HepG2 (cell line): ENCODE data around the gene AUP1. TPM values are rescaled to one million over a fixed set of nuclear protein-coding genes. Genes with fewer than 3 reads are reported as not detected.

Experiments
- ARID2 ChIP-seq: sonication (generic); formaldehyde crosslinking; IDR thresholded peaks from 2 replicates; pipeline ENCODE4 v1.8.1; 2022; ENCODE audit warnings: mild to moderate bottlenecking, missing genetic modification reagents, borderline replicate concordance
- FOXM1 ChIP-seq: sonication (generic); formaldehyde crosslinking; IDR thresholded peaks from 2 replicates; pipeline ENCODE4 v1.5.0; 2020; ENCODE audit warnings: missing genetic modification reagents
- HMG20B ChIP-seq: conservative IDR thresholded peaks from 2 replicates; pipeline ENCODE4 v1.6.1; 2016; ENCODE audit warnings: missing genetic modification reagents, missing compliant biosample characterization
- MAX ChIP-seq: IDR thresholded peaks from 2 replicates; pipeline ENCODE4 v1.6.1; 2012; ENCODE audit warnings: inconsistent platforms
- MXD1 ChIP-seq: sonication (generic); formaldehyde crosslinking; IDR thresholded peaks from 2 replicates; pipeline ENCODE4 v1.4.0; 2020; ENCODE audit warnings: mild to moderate bottlenecking, missing genetic modification reagents
- POLR2AphosphoS2 ChIP-seq: IDR thresholded peaks from 2 replicates; pipeline ENCODE4 v1.6.1; 2011; ENCODE audit warnings: low read depth, low read length, improper control_type of control experiment
- PREB ChIP-seq: sonication (generic); formaldehyde crosslinking; IDR thresholded peaks from 2 replicates; pipeline ENCODE4 v1.4.0; 2020; ENCODE audit warnings: missing genetic modification reagents
- ZNF280B ChIP-seq: sonication (generic); formaldehyde crosslinking; IDR thresholded peaks from 2 replicates; pipeline ENCODE4 v1.5.0; 2020; ENCODE audit warnings: missing genetic modification reagents, mild to moderate bottlenecking, borderline replicate concordance
- ZNF83 ChIP-seq: sonication (generic); formaldehyde crosslinking; IDR thresholded peaks from 2 replicates; pipeline ENCODE4 v1.4.0; 2020; ENCODE audit warnings: missing genetic modification reagents, mild to moderate bottlenecking, borderline replicate concordance
- polyA plus RNA-seq, 8 experiments: library from polyadenylated mRNA; depleted of rRNA in 3 of 8; stranded (reverse) in 7 of 8; unstranded in 1 of 8; fragments of >200 nt; fragmentation: Illumina TruSeq in 4 of 8; extraction: Trizol in 4 of 8; gene quantifications; 2 replicates each; pipeline versions ENCODE4 v1.2.1 to v1.2.3, GENCODE V29; 2011 to 2016; ENCODE audit warnings: low read depth in 4 of 8, missing spikeins in 1 of 8, mixed read lengths in 1 of 8; ENCODE audit not compliant: insufficient read depth in 1 of 8
- total RNA-seq, 5 experiments: library from RNA; depleted of rRNA; stranded (reverse); fragments of >200 nt; fragmentation: Illumina TruSeq; extraction: Trizol; gene quantifications; 2 replicates each; pipeline ENCODE4 v1.2.3, GENCODE V29; 2016; ENCODE audit warnings: low read depth in 1 of 5
- TF ChIP-seq, protein P1 (sequence below): sonication (generic); formaldehyde crosslinking; IDR thresholded peaks from 2 replicates; pipeline ENCODE4 v1.8.1; 2023; ENCODE audit warnings: mild to moderate bottlenecking, inconsistent platforms, moderate library complexity, missing genetic modification reagents, borderline replicate concordance
- TF ChIP-seq, protein P2 (sequence below), 2 experiments: sonication (generic) in 1 of 2; formaldehyde crosslinking in 1 of 2; IDR thresholded peaks; 2 replicates each; pipeline versions ENCODE4 v1.6.1 to v1.9.0; 2014 to 2022; ENCODE audit warnings: antibody characterized with exemption in 1 of 2, borderline replicate concordance in 1 of 2, inconsistent platforms in 1 of 2, low read depth in 1 of 2, missing genetic modification reagents in 1 of 2

The AUP1 gene
- total and polyA plus RNA-seq, 2 of the 13 experiments (the other 11 are each of a cell fraction or from before 2014, with no cell fraction given) = 174 to 267 TPM

GRCh38 chr2:74502147-74502719 is 27.3 kb downstream of the AUP1 start (continued):
- TF ChIP-seq FOXM1 (CRISPR knock-in tag) (no peak), HMG20B (CRISPR knock-in tag) (peak; percentile 78), ARID2 (no peak), POLR2AphosphoS2 (no peak), PREB (CRISPR knock-in tag) (no peak), ZNF280B (0 out of 2 replicates have a peak, but pooled peaks have one; percentile 7), MAX (no peak), MXD1 (CRISPR knock-in tag) (no peak), ZNF83 (no peak; the same call in 1 of the 2 replicates)
- TF ChIP-seq, protein P1, sequence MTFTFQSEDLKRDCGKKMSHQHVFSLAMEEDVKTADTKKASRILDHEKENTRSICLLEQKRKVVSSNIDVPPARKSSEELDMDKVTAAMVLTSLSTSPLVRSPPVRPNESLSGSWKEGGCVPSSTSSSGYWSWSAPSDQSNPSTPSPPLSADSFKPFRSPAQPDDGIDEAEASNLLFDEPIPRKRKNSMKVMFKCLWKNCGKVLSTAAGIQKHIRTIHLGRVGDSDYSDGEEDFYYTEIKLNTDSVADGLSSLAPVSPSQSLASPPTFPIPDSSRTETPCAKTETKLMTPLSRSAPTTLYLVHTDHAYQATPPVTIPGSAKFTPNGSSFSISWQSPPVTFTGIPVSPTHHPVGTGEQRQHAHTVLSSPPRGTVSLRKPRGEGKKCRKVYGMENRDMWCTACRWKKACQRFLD (CRISPR knock-in tag) = no peak
- TF ChIP-seq, protein P2, sequence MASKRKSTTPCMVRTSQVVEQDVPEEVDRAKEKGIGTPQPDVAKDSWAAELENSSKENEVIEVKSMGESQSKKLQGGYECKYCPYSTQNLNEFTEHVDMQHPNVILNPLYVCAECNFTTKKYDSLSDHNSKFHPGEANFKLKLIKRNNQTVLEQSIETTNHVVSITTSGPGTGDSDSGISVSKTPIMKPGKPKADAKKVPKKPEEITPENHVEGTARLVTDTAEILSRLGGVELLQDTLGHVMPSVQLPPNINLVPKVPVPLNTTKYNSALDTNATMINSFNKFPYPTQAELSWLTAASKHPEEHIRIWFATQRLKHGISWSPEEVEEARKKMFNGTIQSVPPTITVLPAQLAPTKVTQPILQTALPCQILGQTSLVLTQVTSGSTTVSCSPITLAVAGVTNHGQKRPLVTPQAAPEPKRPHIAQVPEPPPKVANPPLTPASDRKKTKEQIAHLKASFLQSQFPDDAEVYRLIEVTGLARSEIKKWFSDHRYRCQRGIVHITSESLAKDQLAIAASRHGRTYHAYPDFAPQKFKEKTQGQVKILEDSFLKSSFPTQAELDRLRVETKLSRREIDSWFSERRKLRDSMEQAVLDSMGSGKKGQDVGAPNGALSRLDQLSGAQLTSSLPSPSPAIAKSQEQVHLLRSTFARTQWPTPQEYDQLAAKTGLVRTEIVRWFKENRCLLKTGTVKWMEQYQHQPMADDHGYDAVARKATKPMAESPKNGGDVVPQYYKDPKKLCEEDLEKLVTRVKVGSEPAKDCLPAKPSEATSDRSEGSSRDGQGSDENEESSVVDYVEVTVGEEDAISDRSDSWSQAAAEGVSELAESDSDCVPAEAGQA (IDR thresholded peaks at IDR 0.05; ENCODE audit: low read depth) = no peak
- TF ChIP-seq, protein P2 (CRISPR knock-in tag; IDR thresholded peaks at IDR 0.05; ENCODE audit: borderline replicate concordance) = no peak
